SU-DHL-6 (cell line): Measurements from ENCODE around the gene RAPGEFL1.

Source experiments
- H2AFZ ChIP-seq: fragments of 200-600 bp; sonication (generic); 2 replicates; pipeline ENCODE4 v1.6.1; 2014; ENCODE audit warnings: low read depth, mild to moderate bottlenecking, moderate library complexity, mixed read lengths, antibody characterized with exemption, low read length; ENCODE audit not compliant: severe bottlenecking
- H3F3A ChIP-seq: fragments of 200-600 bp; shearing (Covaris generic); 2 replicates; pipeline ENCODE4 v1.6.0; 2016; ENCODE audit warnings: antibody characterized with exemption, mild to moderate bottlenecking; ENCODE audit not compliant: insufficient read depth
- H3K27ac ChIP-seq: fragments of 200-600 bp; sonication (generic); 2 replicates; pipeline ENCODE4 v1.5.1; 2016; ENCODE audit warnings: low read depth, mild to moderate bottlenecking, low read length, moderate library complexity, mixed read lengths
- H3K27me3 ChIP-seq: fragments of 200-600 bp; sonication (generic), shearing (Covaris generic); 2 replicates; pipeline ENCODE4 v1.6.0; 2014; ENCODE audit warnings: mild to moderate bottlenecking, low read length
- H3K36me3 ChIP-seq: fragments of 200-600 bp; sonication (generic); 2 replicates; pipeline ENCODE4 v1.6.1; 2014; ENCODE audit warnings: mild to moderate bottlenecking, low read length, mixed read lengths
- H3K4me2 ChIP-seq: fragments of 300-600, 200-600 bp; shearing (Covaris generic), sonication (generic); 2 replicates; pipeline ENCODE4 v1.6.0; 2014; ENCODE audit warnings: low read length, low read depth, mild to moderate bottlenecking; ENCODE audit not compliant: poor library complexity, severe bottlenecking
- H3K4me3 ChIP-seq: fragments of 200-600 bp; sonication (generic); 2 replicates; pipeline ENCODE4 v1.5.1; 2014; ENCODE audit warnings: antibody characterized with exemption, low read length, mild to moderate bottlenecking, mixed read lengths; ENCODE audit not compliant: insufficient read depth, poor library complexity, severe bottlenecking
- H3K79me2 ChIP-seq: fragments of 200-600 bp; sonication (generic); 2 replicates; pipeline ENCODE4 v1.6.1; 2014; ENCODE audit warnings: mild to moderate bottlenecking, low read length, moderate library complexity; ENCODE audit not compliant: insufficient read depth
- H3K9ac ChIP-seq: fragments of 200-600 bp; sonication (generic); 2 replicates; pipeline ENCODE4 v1.7.0; 2014; ENCODE audit warnings: mild to moderate bottlenecking, low read length
- H3K9me2 ChIP-seq: fragments of 200-600 bp; sonication (generic); replicated peaks from 2 replicates; pipeline ENCODE4 v1.6.1; 2014; ENCODE audit warnings: low read length; ENCODE audit not compliant: insufficient read depth
- H3K9me3 ChIP-seq: fragments of 200-600 bp; sonication (generic); 2 replicates; pipeline ENCODE4 v1.6.1; 2014; ENCODE audit warnings: low read length, mixed read lengths; ENCODE audit not compliant: insufficient read depth
- H4K20me1 ChIP-seq: fragments of 200-600 bp; sonication (generic); 2 replicates; pipeline ENCODE4 v1.6.1; 2014; ENCODE audit warnings: low read depth, mild to moderate bottlenecking, antibody characterized with exemption, low read length, moderate library complexity, mixed read lengths
- CTCF ChIP-seq: fragments of 200-600 bp; sonication (generic); IDR thresholded peaks from one replicate; pipeline ENCODE4 v1.5.1; 2017; ENCODE audit warnings: antibody characterized with exemption, mild to moderate bottlenecking, low read length, moderate library complexity; ENCODE audit not compliant: insufficient read depth, poor library complexity, severe bottlenecking
- EZH2phosphoT487 ChIP-seq: fragments of 200-600 bp; sonication (generic), shearing (Covaris generic); conservative IDR thresholded peaks from 2 replicates; pipeline ENCODE4 v1.6.1; 2018; ENCODE audit warnings: mild to moderate bottlenecking, antibody characterized with exemption, low read length, moderate library complexity, mixed read lengths

RAPGEFL1 gene

GRCh38 chr17:40218006-40218739, 40.9 kb downstream of the RAPGEFL1 start:
- H3K27ac ChIP-seq: no peak overlapping the region
- TF ChIP-seq EZH2phosphoT487 (no peak), CTCF (no peak)
- H3K9ac ChIP-seq: peak overlapping the region; percentile 76
- 0 out of 2 replicates have a peak, but pooled peaks cover 4% of the 10 kb centered on the region for H3F3A ChIP-seq
- no peaks in the 10 kb centered on the region for H3K9me2 ChIP-seq
- peak overlapping the region; percentile 76 for H3K4me2 ChIP-seq
- peak overlapping the region; percentile 84 for H2AFZ ChIP-seq
- peaks cover 23% of the 10 kb centered on the region for H3K79me2 ChIP-seq
- peak overlapping the region; percentile 100 for H3K4me3 ChIP-seq
- H3K9me3 ChIP-seq: no peaks in the 10 kb centered on the region
- no peaks in the 10 kb centered on the region for H4K20me1 ChIP-seq
- no peaks in the 10 kb centered on the region for H3K27me3 ChIP-seq
- H3K36me3 ChIP-seq: no peaks in the 10 kb centered on the region

- Histone ChIP-seq H3K9me2 (no peaks in the 10 kb centered on the region), H3K79me2 (peaks cover 30% of the 10 kb centered on the region), H3K9me3 (no peaks in the 10 kb centered on the region), H3K36me3 (no peaks in the 10 kb centered on the region), H3K9ac (peak within 1 kb of the TSS; percentile 76), H3K27ac (peak within 1 kb of the TSS; percentile 61), H3K27me3 (no peaks in the 10 kb centered on the region), H2AFZ (peak within 1 kb of the TSS; percentile 84), H3F3A (0 out of 2 replicates have a peak, but pooled peaks cover 4% of the 10 kb centered on the region), H3K4me2 (peak within 1 kb of the TSS; percentile 76), H4K20me1 (no peaks in the 10 kb centered on the region), H3K4me3 (peak within 1 kb of the TSS; percentile 100)
- TF ChIP-seq EZH2phosphoT487 (no peak), CTCF (peak; percentile 16)
These were observed 41.7 kb downstream of the RAPGEFL1 start, which contains the start of gene WIPF2 for GRCh38 chr17:40218740-40219593. Gene WIPF2 (plus strand): TSS chr17:40219304. CDS start chr17:40256460, 37,156 bp downstream.

- H3F3A ChIP-seq: 0 out of 2 replicates have a peak, but pooled peaks cover 4% of the 10 kb centered on the region
- H2AFZ ChIP-seq: peak overlapping the region; percentile 84
- H3K27ac ChIP-seq: no peak overlapping the region
These were observed 42.5 kb downstream of the RAPGEFL1 start for GRCh38 chr17:40219594-40220338.

More at GRCh38 chr17:40219594-40220338, 42.5 kb downstream of the RAPGEFL1 start:
- no peaks in the 10 kb centered on the region for H3K9me2 ChIP-seq
- H3K79me2 ChIP-seq: peaks cover 38% of the 10 kb centered on the region
- peak overlapping the region; percentile 76 for H3K4me2 ChIP-seq
- H3K27me3 ChIP-seq: no peaks in the 10 kb centered on the region
- H3K9me3 ChIP-seq: no peaks in the 10 kb centered on the region
- TF ChIP-seq CTCF: no peak
- TF ChIP-seq EZH2phosphoT487: no peak
- H4K20me1 ChIP-seq: no peaks in the 10 kb centered on the region
- peak overlapping the region; percentile 76 for H3K9ac ChIP-seq
- H3K36me3 ChIP-seq: no peaks in the 10 kb centered on the region
- H3K4me3 ChIP-seq: peak overlapping the region; percentile 100
